Aorta (tissue), 5 donors: ENCODE data around the gene SOCS1. TPM values are rescaled to one million over a fixed set of nuclear protein-coding genes. Genes with fewer than 3 reads are reported as not detected.
A peak's percentile ranks its signal among the peaks of the same experiment; 100 is the strongest.

Experiments used
- ATAC-seq: fragments of 200-7000 bp; cut with Tn5 transposase; one replicate; pipeline ENCODE4 v1.9.1; 2022; ENCODE audit warnings: moderate library complexity; ENCODE audit not compliant: low FRiP score
- DNase-seq, 2 donors: peaks; one replicate each; pipeline ENCODE4 v3.0.0-alpha.2; 2020
- H3K27ac ChIP-seq, 2 donors: one replicate each; pipeline ENCODE4 v1.5.1; 2013; ENCODE audit warnings: low read length in 2 of 2, mild to moderate bottlenecking in 2 of 2, moderate library complexity in 2 of 2, control low read depth in 1 of 2, inconsistent platforms in 1 of 2, low read depth in 1 of 2
- H3K27me3 ChIP-seq, 2 donors: one replicate each; pipeline ENCODE4 v1.6.1; 2013; ENCODE audit warnings: control low read depth in 1 of 2, low read length in 1 of 2, mild to moderate bottlenecking in 1 of 2, moderate library complexity in 1 of 2; ENCODE audit not compliant: insufficient read depth in 2 of 2, control insufficient read depth in 1 of 2
- H3K36me3 ChIP-seq, 2 donors: one replicate each; pipeline ENCODE4 v1.6.1; 2013; ENCODE audit warnings: control low read depth in 1 of 2, low read length in 1 of 2, mild to moderate bottlenecking in 1 of 2; ENCODE audit not compliant: insufficient read depth in 2 of 2, control insufficient read depth in 1 of 2
- H3K4me1 ChIP-seq, 2 donors: one replicate each; pipeline ENCODE4 v1.6.1; 2013; ENCODE audit warnings: low read length in 2 of 2, control low read depth in 1 of 2, mild to moderate bottlenecking in 1 of 2, moderate library complexity in 1 of 2; ENCODE audit not compliant: insufficient read depth in 2 of 2, control insufficient read depth in 1 of 2
- H3K4me3 ChIP-seq, 2 donors: one replicate each; pipeline ENCODE4 v1.5.1; 2013; ENCODE audit warnings: low read length in 2 of 2, control low read depth in 1 of 2, mild to moderate bottlenecking in 1 of 2
- H3K9me3 ChIP-seq: one replicate; pipeline ENCODE4 v1.6.1; 2013; ENCODE audit warnings: mild to moderate bottlenecking, low read length; ENCODE audit not compliant: control insufficient read depth
- WGBS, 2 donors: extraction: QIAGEN DNeasy Blood & Tissue Kit; methylation state at CpG; one replicate each; pipeline ENCODE4 v1.1.7; 2013; 5-methylcytosine and 5-hydroxymethylcytosine counted together
- intact Hi-C, 2 donors: fragments of 100-400 bp; cut with DNase I; formaldehyde crosslinking; loops; one replicate each; pipeline versions ENCODE4 v1.14.2 to v1.15.0; 2022
- polyA plus RNA-seq, 2 donors: library from polyadenylated mRNA; stranded (reverse); fragments of 200-250 nt; gene quantifications; one replicate each; pipeline ENCODE4 v1.2.3, GENCODE V29; 2013
- total RNA-seq, 2 donors: library from RNA; stranded (reverse); fragmentation: NEBNext Ultra II Directional; extraction: Animal tissue kit (Norgen Biotek cat#: 25700); gene quantifications; one replicate each; pipeline ENCODE4 v1.2.1, GENCODE V29; 2021
- donor health status: healthy with polysubstance abuse.
- donor health status: Bipolar disorder and iron deficiency.
- donor health status: DM: no; HTN: no; CAD: no.
- donor health status: DM: no; HTN: no; CAD: no.
- donor health status: DM: yes; HTN: yes; CAD: no.

Gene SOCS1
- total and polyA plus RNA-seq, 4 donors, result 1.5 to 6.4 (median 3.5) TPM

GRCh38 chr16:11276143-11276895 is 20.3 kb upstream of the SOCS1 start, which contains the start of gene PRM2:
Gene PRM2, minus strand, starts transcription at chr16:11276480. Its CDS starts 110 bp downstream, at chr16:11276370.
- Histone ChIP-seq H3K4me1 (no peaks in the 10 kb centered on the region), H3K9me3 (no peaks in the 10 kb centered on the region), H3K27ac (no peak within 1 kb of the TSS), H3K4me3 (no peak within 1 kb of the TSS), H3K27me3 (no peaks in the 10 kb centered on the region), H3K36me3 (no peaks in the 10 kb centered on the region)
- 93 to 94% methylated on average over 26 of the region's 26 CpGs for WGBS, 2 donors
- ATAC-seq (no peak), DNase-seq (no peak)
- intact Hi-C loops, result no loop called here

- Histone ChIP-seq H3K27ac (no peak overlapping the region), H3K9me3 (no peaks in the 10 kb centered on the region), H3K4me1 (no peaks in the 10 kb centered on the region), H3K36me3 (no peaks in the 10 kb centered on the region), H3K27me3 (no peaks in the 10 kb centered on the region), H3K4me3 (no peak overlapping the region)
- WGBS, 2 donors, result 91 to 97% methylated on average over 7 of the region's 7 CpGs
- intact Hi-C loops, result no loop called here
- DNase-seq, result no peak
- ATAC-seq, result no peak
Observed at GRCh38 chr16:11274964-11275363, 19.0 kb upstream of the SOCS1 start.

GRCh38 chr16:11273721-11274324 is 17.8 kb upstream of the SOCS1 start:
- Histone ChIP-seq H3K27me3 (no peaks in the 10 kb centered on the region), H3K36me3 (no peaks in the 10 kb centered on the region), H3K4me1 (no peaks in the 10 kb centered on the region), H3K4me3 (no peak overlapping the region), H3K9me3 (no peaks in the 10 kb centered on the region), H3K27ac (no peak overlapping the region)
- intact Hi-C loops, result no loop called here
- DNase-seq (no peak), ATAC-seq (peak; percentile 8)
- WGBS, 2 donors, result 67 to 71% methylated on average over 3 of the region's 3 CpGs

GRCh38 chr16:11272921-11273720 is 17.1 kb upstream of the SOCS1 start, which contains the start of gene PRM3:
Gene PRM3, minus strand, starts transcription at chr16:11273629. Its CDS starts 34 bp downstream, at chr16:11273595.
- ATAC-seq (no peak), DNase-seq (no peak)
- intact Hi-C loops, result no loop called here
- no peak within 1 kb of the TSS for H3K27ac ChIP-seq
- WGBS, 2 donors, result 87 to 88% methylated on average over 29 to 30 of the region's 30 CpGs
- H3K4me1 ChIP-seq, result no peaks in the 10 kb centered on the region
- H3K9me3 ChIP-seq, result no peaks in the 10 kb centered on the region
- no peaks in the 10 kb centered on the region for H3K36me3 ChIP-seq
- H3K4me3 ChIP-seq, result no peak within 1 kb of the TSS
- H3K27me3 ChIP-seq, result no peaks in the 10 kb centered on the region

GRCh38 chr16:11272484-11272883 is 16.5 kb upstream of the SOCS1 start:
- intact Hi-C loops, result no loop called here
- WGBS, 2 donors, result 91% methylated on average over 6 of the region's 6 CpGs
- Histone ChIP-seq H3K9me3 (no peaks in the 10 kb centered on the region), H3K36me3 (no peaks in the 10 kb centered on the region), H3K4me1 (no peaks in the 10 kb centered on the region), H3K27ac (no peak overlapping the region), H3K4me3 (no peak overlapping the region), H3K27me3 (no peaks in the 10 kb centered on the region)
- DNase-seq (no peak), ATAC-seq (no peak)

GRCh38 chr16:11271610-11272009 is 15.6 kb upstream of the SOCS1 start:
- WGBS, 2 donors, result 96 to 98% methylated on average over 10 of the region's 10 CpGs
- no peaks in the 10 kb centered on the region for H3K9me3 ChIP-seq
- intact Hi-C loops, result no loop called here
- ATAC-seq (no peak), DNase-seq (no peak)
- H3K4me3 ChIP-seq, result no peak overlapping the region
- H3K36me3 ChIP-seq, result no peaks in the 10 kb centered on the region
- no peaks in the 10 kb centered on the region for H3K27me3 ChIP-seq
- H3K27ac ChIP-seq, result no peak overlapping the region
- H3K4me1 ChIP-seq, result no peaks in the 10 kb centered on the region

GRCh38 chr16:11270602-11271162 is 14.7 kb upstream of the SOCS1 start:
- no peaks in the 10 kb centered on the region for H3K36me3 ChIP-seq
- no peaks in the 10 kb centered on the region for H3K9me3 ChIP-seq
- H3K27me3 ChIP-seq, result no peaks in the 10 kb centered on the region
- no peak overlapping the region for H3K27ac ChIP-seq
- intact Hi-C loops, result no loop called here
- WGBS, 2 donors, result 93 to 97% methylated on average over 2 of the region's 2 CpGs
- DNase-seq, result no peak
- no peaks in the 10 kb centered on the region for H3K4me1 ChIP-seq
- no peak for ATAC-seq
- H3K4me3 ChIP-seq, result no peak overlapping the region

GRCh38 chr16:11268921-11269375 is 12.9 kb upstream of the SOCS1 start, which contains the start of gene TNP2:
Gene TNP2, minus strand, starts transcription at chr16:11269325. Its CDS starts 63 bp downstream, at chr16:11269262.
- ATAC-seq, result no peak
- H3K27me3 ChIP-seq, result no peaks in the 10 kb centered on the region
- no peaks in the 10 kb centered on the region for H3K9me3 ChIP-seq
- H3K36me3 ChIP-seq, result no peaks in the 10 kb centered on the region
- intact Hi-C loops, result no loop called here
- no peak within 1 kb of the TSS for H3K27ac ChIP-seq
- 96 to 97% methylated on average over 11 of the region's 11 CpGs for WGBS, 2 donors
- H3K4me1 ChIP-seq, result no peaks in the 10 kb centered on the region
- DNase-seq, result no peak
- no peak within 1 kb of the TSS for H3K4me3 ChIP-seq
